Kidney epithelial cell (primary cell): ENCODE measurements around the gene SH2D2A. TPM values are rescaled to one million over a fixed set of nuclear protein-coding genes. Genes with fewer than 3 reads are reported as not detected.

Experiments
- DNase-seq: peaks from one replicate; pipeline ENCODE4 v3.0.0-alpha.2; 2010; ENCODE audit warnings: low read depth
- H3K27me3 ChIP-seq: 2 replicates; pipeline ENCODE4 v1.6.0; 2011; ENCODE audit warnings: low read length; ENCODE audit not compliant: control insufficient read depth, insufficient read depth
- H3K36me3 ChIP-seq: 2 replicates; pipeline ENCODE4 v1.5.1; 2011; ENCODE audit warnings: low read length; ENCODE audit not compliant: control insufficient read depth, insufficient read depth
- H3K4me3 ChIP-seq: 2 replicates; pipeline ENCODE4 v1.5.1; 2011; ENCODE audit warnings: low read depth, mild to moderate bottlenecking, control low read depth, low read length
- total RNA-seq: library from RNA; depleted of rRNA; stranded (reverse); fragments of >200 nt; gene quantifications from 2 replicates; pipeline ENCODE4 v1.2.3, GENCODE V29; 2015
- TF ChIP-seq, protein P1 (sequence below): IDR thresholded peaks from 2 replicates; pipeline ENCODE4 v1.5.1; 2011; ENCODE audit warnings: mild to moderate bottlenecking, moderate library complexity, low read length, control low read depth, inconsistent platforms; ENCODE audit not compliant: insufficient read depth, poor library complexity, severe bottlenecking

The SH2D2A gene
- total RNA-seq, 1 donor from 2014 or later, result 2.3 TPM

DNA sequence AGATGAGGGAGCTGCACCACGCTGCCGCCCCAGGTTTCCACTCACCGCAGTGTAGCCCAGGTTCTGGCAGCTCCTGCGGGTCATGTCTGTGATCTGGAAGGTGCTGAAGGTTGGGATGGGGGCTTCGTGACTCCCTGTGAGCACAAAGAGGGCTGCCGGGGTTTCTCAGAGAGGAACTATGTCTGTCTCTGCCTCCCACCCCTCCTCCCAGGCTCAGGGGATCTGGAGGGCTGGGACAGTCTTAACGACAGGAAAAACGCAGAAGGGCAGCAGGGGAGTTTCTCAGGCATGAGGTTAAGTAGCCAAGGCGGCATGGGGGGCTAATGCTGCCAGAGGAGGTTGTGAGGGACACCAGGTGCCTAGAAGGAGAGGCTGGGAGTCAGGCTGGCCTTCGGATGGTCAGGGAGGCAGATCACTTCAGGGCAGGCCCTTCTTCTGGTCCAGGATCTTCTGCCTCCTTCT is 656 bp downstream of the SH2D2A start:
- no peaks in the 10 kb centered on the region for H3K36me3 ChIP-seq
- no peak for DNase-seq
- TF ChIP-seq, protein P1, sequence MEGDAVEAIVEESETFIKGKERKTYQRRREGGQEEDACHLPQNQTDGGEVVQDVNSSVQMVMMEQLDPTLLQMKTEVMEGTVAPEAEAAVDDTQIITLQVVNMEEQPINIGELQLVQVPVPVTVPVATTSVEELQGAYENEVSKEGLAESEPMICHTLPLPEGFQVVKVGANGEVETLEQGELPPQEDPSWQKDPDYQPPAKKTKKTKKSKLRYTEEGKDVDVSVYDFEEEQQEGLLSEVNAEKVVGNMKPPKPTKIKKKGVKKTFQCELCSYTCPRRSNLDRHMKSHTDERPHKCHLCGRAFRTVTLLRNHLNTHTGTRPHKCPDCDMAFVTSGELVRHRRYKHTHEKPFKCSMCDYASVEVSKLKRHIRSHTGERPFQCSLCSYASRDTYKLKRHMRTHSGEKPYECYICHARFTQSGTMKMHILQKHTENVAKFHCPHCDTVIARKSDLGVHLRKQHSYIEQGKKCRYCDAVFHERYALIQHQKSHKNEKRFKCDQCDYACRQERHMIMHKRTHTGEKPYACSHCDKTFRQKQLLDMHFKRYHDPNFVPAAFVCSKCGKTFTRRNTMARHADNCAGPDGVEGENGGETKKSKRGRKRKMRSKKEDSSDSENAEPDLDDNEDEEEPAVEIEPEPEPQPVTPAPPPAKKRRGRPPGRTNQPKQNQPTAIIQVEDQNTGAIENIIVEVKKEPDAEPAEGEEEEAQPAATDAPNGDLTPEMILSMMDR, result no peak
- no peak overlapping the region for H3K4me3 ChIP-seq
- H3K27me3 ChIP-seq, result peaks cover 6% of the 10 kb centered on the region

DNA sequence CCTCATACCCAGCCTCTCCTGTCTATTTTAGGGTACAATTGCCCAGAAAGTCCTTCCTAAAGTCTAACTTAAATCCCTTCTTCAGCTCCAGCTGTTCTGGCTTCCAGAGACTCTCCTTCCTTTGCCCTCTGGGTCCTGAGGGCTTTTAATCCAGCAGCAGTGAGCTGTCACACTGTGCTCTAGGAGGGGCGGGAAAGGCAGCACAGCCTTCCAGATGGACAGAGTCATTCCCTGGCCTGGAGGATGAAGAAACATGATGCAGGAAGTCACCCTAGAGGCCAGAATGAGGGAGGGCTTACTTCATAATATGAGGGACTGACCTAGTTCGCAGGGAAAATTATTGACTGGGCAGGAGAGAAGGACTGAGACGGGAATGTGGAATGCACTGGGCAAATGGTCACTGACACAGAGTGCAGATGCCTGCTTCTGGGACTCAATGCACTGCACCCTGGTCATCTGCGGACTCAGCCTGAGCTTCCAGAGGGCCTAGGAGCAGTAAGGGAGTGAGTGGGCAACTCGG is 1.3 kb downstream of the SH2D2A start:
- no peak for DNase-seq
- no peaks in the 10 kb centered on the region for H3K36me3 ChIP-seq
- TF ChIP-seq, protein P1, result no peak
- H3K4me3 ChIP-seq, result no peak overlapping the region
- H3K27me3 ChIP-seq, result peaks cover 6% of the 10 kb centered on the region

DNA sequence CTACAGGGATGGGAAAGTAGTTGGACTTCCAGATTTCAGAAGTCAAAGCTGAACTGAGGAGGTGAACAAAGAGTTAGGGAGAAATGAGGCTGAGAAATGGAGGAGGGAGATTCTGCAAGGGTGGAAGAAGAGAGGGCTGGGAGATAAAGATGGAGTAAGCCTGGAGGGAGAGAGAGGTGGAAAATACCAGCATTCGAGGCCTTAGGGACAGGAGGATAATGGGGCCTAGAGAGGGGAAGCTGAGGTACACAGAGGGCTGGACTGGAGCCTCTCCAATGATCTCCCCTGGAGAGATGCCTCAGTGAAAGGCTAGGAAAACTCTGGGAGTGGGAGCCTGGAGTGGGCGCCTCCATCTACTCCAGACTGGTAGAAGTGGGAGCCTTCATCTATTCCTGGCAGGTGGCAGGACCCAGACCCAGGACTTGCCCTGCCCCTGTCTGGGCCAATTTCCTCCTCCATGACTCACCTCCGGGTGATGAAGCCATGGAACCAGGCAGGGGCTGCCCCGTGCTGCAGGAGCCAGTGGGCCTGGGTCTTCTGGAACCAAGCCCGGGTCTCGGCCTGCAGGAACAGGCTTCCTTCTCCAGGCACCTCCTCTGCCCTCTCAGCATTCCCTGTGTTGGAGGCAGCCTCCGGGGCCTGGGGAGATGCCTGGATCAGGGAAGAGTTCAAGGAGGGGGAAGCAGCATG is 1.9 kb downstream of the SH2D2A start:
- H3K27me3 ChIP-seq, result peaks cover 6% of the 10 kb centered on the region
- no peaks in the 10 kb centered on the region for H3K36me3 ChIP-seq
- H3K4me3 ChIP-seq, result no peak overlapping the region
- TF ChIP-seq, protein P1, result no peak
- no peak for DNase-seq

DNA sequence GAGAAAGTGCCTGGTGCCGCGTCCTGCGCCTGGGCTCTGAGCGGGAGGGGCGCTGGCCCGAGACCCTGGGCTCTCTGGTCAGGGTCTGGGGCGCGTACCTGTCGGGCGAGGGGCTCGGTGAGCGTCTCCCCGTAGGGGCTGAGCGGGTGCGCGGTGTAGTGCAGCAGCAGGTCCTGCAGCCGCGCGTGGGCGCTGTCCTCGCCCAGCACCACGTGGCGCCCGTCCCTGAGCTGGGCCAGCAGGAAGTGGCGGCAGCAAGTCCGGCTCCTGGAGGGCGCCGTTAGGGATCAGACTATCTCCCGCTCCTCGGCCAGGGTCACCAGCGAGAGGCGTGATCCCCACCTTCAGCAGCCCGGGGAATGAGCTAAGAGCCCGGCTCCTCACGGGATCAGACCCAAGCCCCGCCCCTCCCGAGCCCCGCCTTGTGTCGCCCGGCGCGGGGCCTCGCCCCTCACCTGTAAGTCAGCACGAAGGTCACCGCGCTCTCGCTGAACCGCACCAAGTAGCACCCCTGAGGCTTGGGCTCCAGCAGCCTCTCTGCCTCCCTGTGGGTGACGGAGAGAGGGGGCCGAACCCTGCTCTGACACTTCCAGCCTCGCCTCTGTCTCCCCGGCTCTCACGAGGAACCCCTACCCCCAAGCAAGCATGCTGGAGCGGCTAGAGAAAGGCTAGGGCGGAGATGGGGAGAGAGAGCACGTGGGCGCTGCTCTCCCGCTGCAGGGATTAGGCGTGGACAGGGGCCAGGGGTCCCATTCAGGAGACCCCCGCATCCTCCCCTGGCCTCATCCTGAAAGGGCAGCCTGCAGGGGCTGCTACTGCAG is 2.7 kb downstream of the SH2D2A start:
- Histone ChIP-seq H3K27me3 (peaks cover 6% of the 10 kb centered on the region), H3K36me3 (no peaks in the 10 kb centered on the region), H3K4me3 (peak overlapping the region; percentile 12)
- TF ChIP-seq, protein P1, result peak; percentile 76
- DNase-seq, result no peak

DNA sequence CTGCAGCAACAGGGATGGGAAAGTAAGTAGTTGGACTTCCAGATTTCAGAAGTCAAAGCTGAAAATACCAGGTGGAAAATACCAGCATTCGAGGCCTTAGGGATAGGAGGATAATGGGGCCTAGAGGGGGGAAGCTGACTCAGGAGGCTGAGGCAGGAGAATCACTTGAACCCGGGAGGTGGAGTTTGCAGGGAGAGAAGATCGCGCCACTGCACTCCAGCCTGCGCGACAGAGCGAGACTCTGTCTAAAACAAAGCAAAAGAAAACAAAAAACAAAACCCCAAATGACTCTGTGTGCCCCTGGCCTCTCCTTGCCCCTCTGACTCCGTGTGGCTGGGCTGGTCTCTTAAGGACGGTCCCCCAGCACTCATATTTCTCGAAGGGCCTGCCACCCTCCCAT is 3.4 kb downstream of the SH2D2A start:
- peak overlapping the region; percentile 12 for H3K4me3 ChIP-seq
- H3K36me3 ChIP-seq, result no peaks in the 10 kb centered on the region
- DNase-seq, result no peak
- TF ChIP-seq, protein P1, result no peak
- H3K27me3 ChIP-seq, result peaks cover 6% of the 10 kb centered on the region
